Heart right ventricle (tissue), 16 donors: ENCODE results near the gene ADAMTS17. TPM values are rescaled to one million over a fixed set of nuclear protein-coding genes. Genes with fewer than 3 reads are reported as not detected.

Source experiments
- ATAC-seq, 8 donors: fragments of 200-7000 bp; cut with Tn5 transposase; one replicate each; pipeline ENCODE4 v1.9.1; 2020; ENCODE audit warnings: mild to moderate bottlenecking in 8 of 8, moderate library complexity in 8 of 8, moderate number of reproducible peaks in 1 of 8
- DNase-seq, 2 donors: peaks; one replicate each; pipeline ENCODE4 v3.0.0-alpha.2; 2020
- H3K27ac ChIP-seq, 10 donors: fragments of 200-600 bp; sonication (generic) in 2 of 10; one replicate each; pipeline versions ENCODE4 v1.5.0 to v1.8.0; 2020 to 2022; ENCODE audit warnings: mild to moderate bottlenecking in 3 of 10
- H3K27me3 ChIP-seq, 7 donors: fragments of 200-600 bp; one replicate each; pipeline ENCODE4 v1.8.0; 2021 to 2022; ENCODE audit warnings: mild to moderate bottlenecking in 2 of 7
- H3K36me3 ChIP-seq, 9 donors: fragments of 200-600 bp; sonication (generic) in 1 of 9; one replicate each; pipeline versions ENCODE4 v1.5.0 to v1.8.0; 2020 to 2022; ENCODE audit warnings: mild to moderate bottlenecking in 2 of 9
- H3K4me1 ChIP-seq, 9 donors: fragments of 200-600 bp; sonication (generic) in 1 of 9; one replicate each; pipeline versions ENCODE4 v1.5.0 to v1.8.0; 2020 to 2022; ENCODE audit warnings: mild to moderate bottlenecking in 4 of 9
- H3K4me3 ChIP-seq, 10 donors: fragments of 200-600 bp; sonication (generic) in 2 of 10; one replicate each; pipeline versions ENCODE4 v1.5.0 to v1.8.0; 2020 to 2022; ENCODE audit warnings: mild to moderate bottlenecking in 7 of 10, moderate library complexity in 2 of 10
- H3K9me3 ChIP-seq, 11 donors: fragments of 200-600 bp in 10 of 11; sonication (generic) in 2 of 11; one replicate each; pipeline versions ENCODE4 v1.5.0 to v1.8.0; 2013 to 2022; ENCODE audit warnings: mild to moderate bottlenecking in 2 of 11, control low read depth in 1 of 11, moderate library complexity in 1 of 11
- WGBS, 2 donors: extraction: QIAGEN DNeasy Blood & Tissue Kit; methylation state at CpG; one replicate each; pipeline ENCODE4 v1.1.7; 2013; ENCODE audit warnings: inconsistent platforms in 1 of 2; 5-methylcytosine and 5-hydroxymethylcytosine counted together
- intact Hi-C, 10 donors: fragments of 100-400 bp; cut with DNase I; formaldehyde crosslinking; loops; one replicate each; pipeline versions ENCODE4 v1.11.1 to v1.14.2; 2022
- polyA plus RNA-seq, 2 donors: library from polyadenylated mRNA; stranded (reverse); fragments of 200-250 nt; gene quantifications; one replicate each; pipeline ENCODE4 v1.2.3, GENCODE V29; 2013
- total RNA-seq, 10 donors: library from RNA; stranded (reverse); fragmentation: NEBNext Ultra II Directional in 3 of 10; extraction: Animal tissue kit (Norgen Biotek cat#: 25700) in 3 of 10; gene quantifications; one replicate each; pipeline versions ENCODE4 v1.2.1 to v1.2.4, GENCODE V29; 2021 to 2023
- TF ChIP-seq, protein P1 (sequence below), 9 donors: fragments of 200-600 bp; sonication (generic) in 2 of 9; IDR thresholded peaks; one replicate each; pipeline versions ENCODE4 v1.5.0 to v1.8.0; 2021 to 2022; ENCODE audit warnings: antibody characterized with exemption in 9 of 9, mild to moderate bottlenecking in 5 of 9, moderate library complexity in 1 of 9
- donor health status: Arrhythmogenic right ventricular cardiomyopathy.
- donor health status: ischemic (EF 13 %, LVEDD 7.1; RV severe dilation, severe dysfunction).
- donor health status: healthy with polysubstance abuse.
- donor health status: DM: no; HTN: yes; CAD: no.
- donor health status: DM: no; HTN: no; CAD: no.
- donor health status: ischemic (EF 25% LVEDD 6.9; RV normal size, moderate dysfunction).
- donor health status: ischemic (EF 25% LVEDD 5.7; RV mildly dilated, moderate dysfunction).
- donor health status: healthy.
- donor health status: DM: yes; HTN: yes; CAD: no.
- donor health status: Ischemic cardiomyopathy.
- donor health status: ischemic (EF 35%, LVEDD 5.7; RV mildly dilated, moderate dysfunction).
- donor health status: nonischemic (EF 11% LVEDD 7.7; RV severe dilation, severe dysfunction).
- donor health status: DM: yes; HTN: yes; CAD: no.
- donor health status: PGD.
- donor health status: ischemic (EF 29% LVEDD 5.4; RV normal size, mild dysfunction).
- donor health status: nonischemic (EF 23%, LVEDD 6.1; RV moderate dilation, normal function).

The ADAMTS17 gene
- total and polyA plus RNA-seq, 12 donors: 0.47 to 5.0 (median 1.2) TPM

DNA sequence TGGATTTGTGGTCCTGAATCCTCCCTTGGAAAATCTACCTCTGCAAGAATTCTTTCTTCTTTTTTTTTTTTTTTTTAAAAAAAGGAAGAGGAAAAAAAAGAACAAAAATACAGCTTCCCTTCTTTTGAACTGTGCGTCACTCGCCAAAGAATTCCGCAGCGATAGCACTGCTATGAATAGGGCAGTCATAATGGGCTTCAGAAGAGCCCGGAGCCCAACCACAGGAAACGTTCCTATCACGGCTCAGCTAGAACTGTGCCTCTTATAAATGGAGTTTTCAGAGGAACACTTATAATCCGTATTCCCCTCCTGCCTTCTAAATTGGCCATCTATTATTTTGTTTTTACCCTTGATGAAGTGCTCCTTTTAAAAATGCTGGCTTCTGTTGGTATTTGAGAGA, 227.7 kb downstream of the ADAMTS17 start:
- Histone ChIP-seq H3K9me3 (peaks cover 0 to 3% (median 0%) of the 10 kb centered on the region in 11 donors), H3K4me1 (peaks cover 36 to 71% (median 65%) of the 10 kb centered on the region in 9 donors), H3K36me3 (no peaks in the 10 kb centered on the region), H3K27me3 (no peaks in the 10 kb centered on the region), H3K27ac (peak overlapping the region; percentile 88 to 99 (median 96)), H3K4me3 (peak overlapping the region in 9 of 10 donors; percentile 13 to 50 (median 36))
- DNase-seq (peak; percentile 50 to 88), ATAC-seq (peak; percentile 82 to 96 (median 93))
- TF ChIP-seq, protein P1, sequence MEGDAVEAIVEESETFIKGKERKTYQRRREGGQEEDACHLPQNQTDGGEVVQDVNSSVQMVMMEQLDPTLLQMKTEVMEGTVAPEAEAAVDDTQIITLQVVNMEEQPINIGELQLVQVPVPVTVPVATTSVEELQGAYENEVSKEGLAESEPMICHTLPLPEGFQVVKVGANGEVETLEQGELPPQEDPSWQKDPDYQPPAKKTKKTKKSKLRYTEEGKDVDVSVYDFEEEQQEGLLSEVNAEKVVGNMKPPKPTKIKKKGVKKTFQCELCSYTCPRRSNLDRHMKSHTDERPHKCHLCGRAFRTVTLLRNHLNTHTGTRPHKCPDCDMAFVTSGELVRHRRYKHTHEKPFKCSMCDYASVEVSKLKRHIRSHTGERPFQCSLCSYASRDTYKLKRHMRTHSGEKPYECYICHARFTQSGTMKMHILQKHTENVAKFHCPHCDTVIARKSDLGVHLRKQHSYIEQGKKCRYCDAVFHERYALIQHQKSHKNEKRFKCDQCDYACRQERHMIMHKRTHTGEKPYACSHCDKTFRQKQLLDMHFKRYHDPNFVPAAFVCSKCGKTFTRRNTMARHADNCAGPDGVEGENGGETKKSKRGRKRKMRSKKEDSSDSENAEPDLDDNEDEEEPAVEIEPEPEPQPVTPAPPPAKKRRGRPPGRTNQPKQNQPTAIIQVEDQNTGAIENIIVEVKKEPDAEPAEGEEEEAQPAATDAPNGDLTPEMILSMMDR (IDR thresholded peaks at IDR 0.05): no peak
- intact Hi-C loops: loop anchor here in 4 of 10 donors (5.0 to 10.0 kb wide), 6 partner anchors 89 to 231 kb away; partner anchors contain the start of gene ADAMTS17 (in 2 of the 4)
- WGBS, 2 donors: 1 to 5% methylated on average over 8 of the region's 8 CpGs

DNA sequence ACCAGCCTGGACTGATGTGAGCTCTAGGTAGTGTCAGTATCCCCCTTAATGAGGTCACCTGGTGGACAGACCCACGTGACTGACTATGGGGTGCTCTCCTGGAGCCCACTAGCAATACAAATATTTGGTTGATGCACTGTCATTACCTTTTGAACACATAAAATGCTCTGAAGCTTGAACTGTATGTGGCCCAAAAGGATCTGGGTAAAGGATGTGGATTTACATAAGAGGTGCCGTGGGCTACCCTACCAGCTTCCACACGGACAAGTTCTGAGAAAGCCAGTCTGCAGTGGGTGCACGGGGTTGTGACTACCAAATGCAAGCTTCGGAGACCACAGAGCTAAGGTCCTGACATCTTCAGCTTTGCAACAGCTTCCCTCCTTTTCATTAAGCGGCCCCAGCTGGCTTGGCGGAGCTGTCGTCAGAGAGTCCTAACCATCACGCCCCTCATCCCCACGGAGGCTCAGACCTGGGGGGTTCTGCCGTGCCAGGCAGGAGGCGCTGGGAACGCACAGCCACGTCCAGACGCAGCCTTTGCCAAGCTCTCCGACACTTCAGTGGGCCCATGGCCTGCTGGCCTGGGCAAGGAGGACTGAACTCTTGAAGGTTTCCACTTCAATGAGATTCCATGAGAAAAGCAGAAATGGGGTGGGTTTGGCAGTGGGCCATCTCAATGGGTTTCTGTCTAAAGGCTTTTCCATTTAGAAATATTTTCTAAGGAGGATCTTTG, 228.3 kb downstream of the ADAMTS17 start:
- Histone ChIP-seq H3K4me1 (peaks cover 36 to 71% (median 65%) of the 10 kb centered on the region in 9 donors), H3K27me3 (no peaks in the 10 kb centered on the region), H3K9me3 (no peaks in the 10 kb centered on the region), H3K4me3 (peak overlapping the region in 4 of 10 donors; percentile 42 to 50 (median 44)), H3K36me3 (no peaks in the 10 kb centered on the region), H3K27ac (peak overlapping the region; percentile 88 to 99 (median 96))
- TF ChIP-seq, protein P1 (IDR thresholded peaks at IDR 0.05): no peak
- ATAC-seq: peak; percentile 16 to 54 (median 34)
- intact Hi-C loops: loop anchor here in 4 of 10 donors (5.0 to 10.0 kb wide), 6 partner anchors 89 to 231 kb away; partner anchors contain the start of gene ADAMTS17 (in 2 of the 4)
- WGBS, 2 donors: 44 to 48% methylated on average over 16 of the region's 16 CpGs
- peak; percentile 52 to 59 for DNase-seq

DNA sequence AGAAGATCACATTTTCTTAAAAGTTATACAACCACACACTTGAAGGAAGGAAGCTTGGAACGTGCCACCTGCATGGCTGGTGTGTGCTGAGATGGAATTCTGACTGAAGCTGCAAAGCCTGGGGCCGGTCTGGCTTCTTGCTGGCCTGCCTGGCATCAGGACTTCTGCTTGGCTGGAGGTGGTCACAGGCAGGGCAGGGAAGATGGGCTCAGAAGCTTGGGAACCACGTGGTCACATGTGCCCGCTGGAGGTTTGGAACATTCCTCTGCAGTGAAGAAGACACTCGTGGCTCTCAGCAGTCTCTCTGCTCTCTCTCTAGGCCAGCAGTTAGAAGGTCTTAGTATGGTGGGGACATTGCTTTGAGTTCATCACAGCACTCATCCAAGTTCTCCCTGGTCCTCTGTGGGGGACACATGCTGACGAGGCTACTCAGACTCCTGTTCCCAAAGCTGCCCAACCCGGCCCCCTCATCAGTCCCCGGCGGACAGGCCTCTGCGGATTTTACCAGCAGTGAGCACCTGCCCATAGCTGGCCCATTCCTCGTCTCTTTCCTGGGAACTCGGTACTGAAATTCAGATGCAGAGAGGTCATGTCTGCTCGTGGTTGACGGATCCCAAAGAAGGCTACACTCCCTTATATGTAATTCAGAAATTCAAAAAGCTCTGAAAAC, 229.0 kb downstream of the ADAMTS17 start:
- WGBS, 2 donors: 86 to 93% methylated on average over 14 of the region's 14 CpGs
- Histone ChIP-seq H3K9me3 (no peaks in the 10 kb centered on the region), H3K36me3 (no peaks in the 10 kb centered on the region), H3K4me1 (peaks cover 36 to 71% (median 65%) of the 10 kb centered on the region in 9 donors), H3K27ac (peak overlapping the region; percentile 46 to 99 (median 96)), H3K27me3 (no peaks in the 10 kb centered on the region), H3K4me3 (no peak overlapping the region)
- ATAC-seq: no peak
- TF ChIP-seq, protein P1 (IDR thresholded peaks at IDR 0.05): no peak
- no peak for DNase-seq
- intact Hi-C loops: loop anchor here in 4 of 10 donors (5.0 to 10.0 kb wide), 6 partner anchors 88 to 232 kb away; partner anchors contain the start of gene ADAMTS17 (in 2 of the 4)

DNA sequence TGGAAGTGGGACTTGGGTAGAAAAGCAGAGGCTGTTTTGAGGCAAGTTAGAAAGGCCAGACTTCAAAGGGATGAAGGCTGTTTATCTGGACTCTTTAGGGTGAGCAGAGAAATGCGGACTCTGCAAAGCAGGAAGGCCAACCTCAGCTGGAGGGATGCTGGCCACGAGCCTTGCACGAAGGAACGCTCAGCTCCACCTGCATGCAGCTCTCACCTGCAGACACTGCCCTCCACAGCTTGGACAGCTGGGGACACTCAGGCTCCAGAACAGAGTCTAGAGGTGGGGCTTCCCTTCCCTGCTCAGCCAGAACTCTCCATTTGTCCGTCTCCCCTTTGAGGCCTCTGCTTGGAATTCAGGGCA, 229.7 kb downstream of the ADAMTS17 start:
- TF ChIP-seq, protein P1 (IDR thresholded peaks at IDR 0.05): no peak
- intact Hi-C loops: loop anchor here in 4 of 10 donors (5.0 to 10.0 kb wide), 6 partner anchors 87 to 233 kb away; partner anchors contain the start of gene ADAMTS17 (in 2 of the 4)
- DNase-seq: no peak
- no peaks in the 10 kb centered on the region for H3K36me3 ChIP-seq
- 62 to 70% methylated on average over 5 of the region's 5 CpGs for WGBS, 2 donors
- peaks cover 36 to 70% (median 65%) of the 10 kb centered on the region in 9 donors for H3K4me1 ChIP-seq
- peak overlapping the region; percentile 46 to 99 (median 96) for H3K27ac ChIP-seq
- no peak for ATAC-seq
- no peaks in the 10 kb centered on the region for H3K27me3 ChIP-seq
- no peak overlapping the region for H3K4me3 ChIP-seq
- H3K9me3 ChIP-seq: no peaks in the 10 kb centered on the region
